ENCODE measurements around the gene OSER1.

DNA sequence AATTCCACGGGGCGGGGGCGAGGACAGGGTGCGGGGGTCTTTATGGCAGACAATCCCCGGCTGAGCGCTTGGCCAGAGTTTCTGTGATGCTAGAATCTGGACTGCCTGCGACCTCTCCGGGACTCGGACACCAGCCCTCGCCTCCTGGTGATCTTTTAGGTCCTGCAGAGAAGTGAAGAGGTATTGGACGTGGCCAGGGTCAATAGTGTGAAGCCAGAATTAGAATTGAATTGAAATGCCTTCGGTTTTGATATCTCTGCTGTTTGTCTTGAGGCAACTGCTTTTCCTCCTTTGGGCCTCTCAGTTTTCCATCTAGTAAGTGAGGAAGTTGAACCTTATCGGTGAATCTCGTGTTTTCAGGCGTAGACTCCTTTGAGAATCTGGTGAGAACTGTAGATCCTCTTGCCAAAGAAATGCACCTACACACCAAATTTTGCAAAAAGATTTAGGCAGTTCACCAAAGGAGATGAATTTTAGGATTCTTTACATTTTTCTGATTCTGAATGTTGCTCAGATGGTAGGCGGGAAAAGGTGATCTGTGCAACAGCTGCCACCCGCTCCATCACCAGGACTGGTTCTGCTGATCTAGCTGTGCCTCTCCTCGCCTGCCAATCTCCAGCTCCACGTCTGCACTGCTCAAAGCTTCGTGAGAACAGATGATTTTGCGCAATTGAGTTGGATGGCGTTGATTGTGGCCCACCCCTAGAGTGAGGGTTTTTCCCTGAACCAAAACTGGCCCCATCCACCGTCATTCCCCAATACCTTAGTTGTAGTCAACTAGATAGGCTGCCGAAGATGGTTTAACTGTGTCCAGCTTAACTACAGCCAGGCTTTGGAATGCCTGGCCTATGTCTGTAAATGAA lies 837 bp upstream of the OSER1 start:
- TF ChIP-seq, protein P1, sequence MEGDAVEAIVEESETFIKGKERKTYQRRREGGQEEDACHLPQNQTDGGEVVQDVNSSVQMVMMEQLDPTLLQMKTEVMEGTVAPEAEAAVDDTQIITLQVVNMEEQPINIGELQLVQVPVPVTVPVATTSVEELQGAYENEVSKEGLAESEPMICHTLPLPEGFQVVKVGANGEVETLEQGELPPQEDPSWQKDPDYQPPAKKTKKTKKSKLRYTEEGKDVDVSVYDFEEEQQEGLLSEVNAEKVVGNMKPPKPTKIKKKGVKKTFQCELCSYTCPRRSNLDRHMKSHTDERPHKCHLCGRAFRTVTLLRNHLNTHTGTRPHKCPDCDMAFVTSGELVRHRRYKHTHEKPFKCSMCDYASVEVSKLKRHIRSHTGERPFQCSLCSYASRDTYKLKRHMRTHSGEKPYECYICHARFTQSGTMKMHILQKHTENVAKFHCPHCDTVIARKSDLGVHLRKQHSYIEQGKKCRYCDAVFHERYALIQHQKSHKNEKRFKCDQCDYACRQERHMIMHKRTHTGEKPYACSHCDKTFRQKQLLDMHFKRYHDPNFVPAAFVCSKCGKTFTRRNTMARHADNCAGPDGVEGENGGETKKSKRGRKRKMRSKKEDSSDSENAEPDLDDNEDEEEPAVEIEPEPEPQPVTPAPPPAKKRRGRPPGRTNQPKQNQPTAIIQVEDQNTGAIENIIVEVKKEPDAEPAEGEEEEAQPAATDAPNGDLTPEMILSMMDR (IDR thresholded peaks at IDR 0.05): no peak
- no peak for TF ChIP-seq POLR2A (IDR thresholded peaks at IDR 0.05)

All from lower leg skin (tissue), 3 donors.